ENCODE measurements around the gene CRIP3.

CRIP3 gene

GRCh38 chr6:43271103-43271815, 37.4 kb downstream of the CRIP3 start:
- no peak for DNase-seq

- peak; percentile 52 for DNase-seq
Observed at GRCh38 chr6:43269273-43270007, 39.2 kb downstream of the CRIP3 start.

- no peak for DNase-seq
Observed at GRCh38 chr6:43268782-43269272, 39.8 kb downstream of the CRIP3 start.

- DNase-seq, result no peak
Observed at GRCh38 chr6:43268355-43268700, 40.3 kb downstream of the CRIP3 start.

- DNase-seq, result no peak
Observed at GRCh38 chr6:43267619-43268354, 40.8 kb downstream of the CRIP3 start.

- no peak for DNase-seq
Observed at GRCh38 chr6:43265564-43265963, 43.1 kb downstream of the CRIP3 start.

- DNase-seq, result no peak
Observed at GRCh38 chr6:43264599-43265145, 44.0 kb downstream of the CRIP3 start.

GRCh38 chr6:43263314-43264178, 45.1 kb downstream of the CRIP3 start:
- DNase-seq, result peak; percentile 79

GRCh38 chr6:43262780-43263313, 45.8 kb downstream of the CRIP3 start:
- no peak for DNase-seq

GRCh38 chr6:43262000-43262779, 46.4 kb downstream of the CRIP3 start:
- no peak for DNase-seq

- DNase-seq, result no peak
Observed at GRCh38 chr6:43261198-43261597, 47.4 kb downstream of the CRIP3 start.

- no peak for DNase-seq
Observed at GRCh38 chr6:43260791-43261190, 47.8 kb downstream of the CRIP3 start.

GRCh38 chr6:43258807-43259686, 49.6 kb downstream of the CRIP3 start:
- DNase-seq, result no peak

- DNase-seq, result no peak
Observed at GRCh38 chr6:43258180-43258579, 50.4 kb downstream of the CRIP3 start.

- DNase-seq, result no peak
Observed at GRCh38 chr6:43257367-43258145, 51.1 kb downstream of the CRIP3 start.

GRCh38 chr6:43256670-43257366, 51.8 kb downstream of the CRIP3 start:
- no peak for DNase-seq

All from activated naive CD4-positive, alpha-beta T cell treated with anti-CD3 and anti-CD28 coated beads, Interleukin-2, amount 50 U/mL, for 16 hours (primary cell).